ENCODE data around the gene SARDH.
"Not testable (repeated sequence)": the region's sequence is repeated elsewhere in the genome, so short reads cannot be mapped to it uniquely, and the experiment has no call there.

Gene SARDH

DNA sequence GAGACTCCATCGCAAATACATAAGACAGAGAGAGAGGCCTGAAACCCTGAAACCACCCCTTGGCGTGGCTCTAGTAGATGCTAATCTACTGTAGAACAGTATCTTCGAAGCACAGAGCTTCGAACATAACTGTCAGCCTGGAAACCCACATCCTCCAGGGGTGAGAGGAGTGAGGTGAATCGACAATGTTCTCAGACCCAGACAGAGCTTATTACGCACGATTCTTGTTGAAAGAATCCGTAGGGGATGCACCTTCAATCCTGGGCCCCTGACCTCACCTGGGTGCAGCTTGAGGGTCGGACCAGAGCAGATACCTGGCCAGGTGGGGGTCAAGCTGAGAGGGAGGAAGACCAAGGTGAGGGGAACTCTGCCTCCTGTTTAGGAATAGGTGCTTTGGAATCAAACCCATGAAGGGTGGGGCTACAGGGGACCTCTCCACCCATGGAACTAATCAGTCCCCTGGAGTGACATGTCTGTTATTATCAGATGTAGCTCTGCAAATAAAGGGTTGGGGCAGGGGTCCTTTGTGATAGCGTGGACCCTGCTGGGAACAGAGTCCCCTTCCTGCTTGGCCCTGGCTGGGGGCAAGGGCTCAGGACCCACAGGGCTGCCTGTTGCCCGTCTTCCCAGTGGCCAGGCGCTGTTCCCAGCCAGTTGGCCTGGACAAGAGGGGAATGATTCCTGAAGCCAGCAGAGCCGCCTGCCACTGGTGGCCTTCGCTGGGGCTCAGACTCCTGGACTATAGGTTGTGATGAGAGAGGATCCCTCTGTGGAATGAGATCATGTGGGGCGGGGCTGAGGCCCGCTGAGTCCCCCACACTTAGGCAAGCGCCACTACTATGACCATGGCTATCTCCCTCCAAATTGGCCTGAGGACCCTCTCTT is 60.8 kb downstream of the SARDH start:
- DNase-seq (ENCODE audit: low read depth) = no peak
- no peak for TF ChIP-seq MYC (IDR thresholded peaks at IDR 0.05; ENCODE audit: low read depth, low read length)
- no peak for TF ChIP-seq POLR2A (IDR thresholded peaks at IDR 0.05; ENCODE audit: extremely low read depth, insufficient read length)
- TF ChIP-seq, protein P1, sequence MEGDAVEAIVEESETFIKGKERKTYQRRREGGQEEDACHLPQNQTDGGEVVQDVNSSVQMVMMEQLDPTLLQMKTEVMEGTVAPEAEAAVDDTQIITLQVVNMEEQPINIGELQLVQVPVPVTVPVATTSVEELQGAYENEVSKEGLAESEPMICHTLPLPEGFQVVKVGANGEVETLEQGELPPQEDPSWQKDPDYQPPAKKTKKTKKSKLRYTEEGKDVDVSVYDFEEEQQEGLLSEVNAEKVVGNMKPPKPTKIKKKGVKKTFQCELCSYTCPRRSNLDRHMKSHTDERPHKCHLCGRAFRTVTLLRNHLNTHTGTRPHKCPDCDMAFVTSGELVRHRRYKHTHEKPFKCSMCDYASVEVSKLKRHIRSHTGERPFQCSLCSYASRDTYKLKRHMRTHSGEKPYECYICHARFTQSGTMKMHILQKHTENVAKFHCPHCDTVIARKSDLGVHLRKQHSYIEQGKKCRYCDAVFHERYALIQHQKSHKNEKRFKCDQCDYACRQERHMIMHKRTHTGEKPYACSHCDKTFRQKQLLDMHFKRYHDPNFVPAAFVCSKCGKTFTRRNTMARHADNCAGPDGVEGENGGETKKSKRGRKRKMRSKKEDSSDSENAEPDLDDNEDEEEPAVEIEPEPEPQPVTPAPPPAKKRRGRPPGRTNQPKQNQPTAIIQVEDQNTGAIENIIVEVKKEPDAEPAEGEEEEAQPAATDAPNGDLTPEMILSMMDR (IDR thresholded peaks at IDR 0.05; ENCODE audit: low read depth, low read length) = no peak
- TF ChIP-seq, protein P2, sequence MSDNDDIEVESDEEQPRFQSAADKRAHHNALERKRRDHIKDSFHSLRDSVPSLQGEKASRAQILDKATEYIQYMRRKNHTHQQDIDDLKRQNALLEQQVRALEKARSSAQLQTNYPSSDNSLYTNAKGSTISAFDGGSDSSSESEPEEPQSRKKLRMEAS (IDR thresholded peaks at IDR 0.05; ENCODE audit: low read depth, low read length) = no peak
- no peak overlapping the region for H3K4me3 ChIP-seq (ENCODE audit: low read depth, low read length)

DNA sequence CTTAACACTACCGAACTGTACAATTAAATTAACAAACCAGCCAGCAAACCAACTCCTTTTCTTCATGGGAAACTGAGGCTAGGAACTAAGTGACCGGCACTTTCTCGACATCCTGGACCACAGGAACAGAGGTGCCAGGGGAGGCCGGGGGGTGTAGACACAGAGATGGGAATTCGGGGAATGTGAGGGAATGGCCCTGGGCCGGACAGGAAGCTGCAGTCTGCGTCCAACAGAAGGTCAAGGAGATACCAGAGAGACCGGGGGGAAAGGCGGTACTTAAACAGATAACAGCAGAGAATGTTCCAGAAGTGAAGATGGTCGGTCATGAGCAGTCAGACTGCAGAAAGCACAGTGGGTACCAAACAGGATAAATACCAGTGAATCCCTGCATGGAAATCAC is 61.7 kb downstream of the SARDH start:
- H3K4me3 ChIP-seq (ENCODE audit: low read depth, low read length) = no peak overlapping the region
- TF ChIP-seq MYC (IDR thresholded peaks at IDR 0.05; ENCODE audit: low read depth, low read length) (no peak), POLR2A (IDR thresholded peaks at IDR 0.05; ENCODE audit: extremely low read depth, insufficient read length) (no peak)
- TF ChIP-seq, protein P1 (IDR thresholded peaks at IDR 0.05; ENCODE audit: low read depth, low read length) = no peak
- TF ChIP-seq, protein P2 (IDR thresholded peaks at IDR 0.05; ENCODE audit: low read depth, low read length) = no peak
- no peak for DNase-seq (ENCODE audit: low read depth)

DNA sequence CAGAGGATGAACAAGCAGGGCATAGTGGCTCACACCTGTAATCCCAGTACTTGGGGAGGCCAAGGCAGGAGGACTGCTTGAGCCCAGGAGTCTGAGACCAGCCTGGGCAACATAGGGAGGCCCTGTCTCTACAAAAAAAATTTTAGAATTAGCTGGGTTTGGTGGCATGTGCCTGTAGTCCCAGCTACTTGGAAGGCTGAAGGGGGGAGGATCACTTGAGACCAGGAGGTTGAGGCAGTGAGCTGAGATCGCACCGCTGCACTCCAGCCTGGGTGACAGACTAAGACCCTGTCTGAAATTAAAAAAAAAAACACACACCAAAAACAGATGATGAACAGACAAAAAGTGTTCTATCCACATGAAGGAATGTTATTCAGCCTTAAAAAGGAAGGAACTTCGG is 62.4 kb downstream of the SARDH start:
- DNase-seq (ENCODE audit: low read depth); H3K4me3 ChIP-seq (ENCODE audit: low read depth, low read length): not testable (repeated sequence)

DNA sequence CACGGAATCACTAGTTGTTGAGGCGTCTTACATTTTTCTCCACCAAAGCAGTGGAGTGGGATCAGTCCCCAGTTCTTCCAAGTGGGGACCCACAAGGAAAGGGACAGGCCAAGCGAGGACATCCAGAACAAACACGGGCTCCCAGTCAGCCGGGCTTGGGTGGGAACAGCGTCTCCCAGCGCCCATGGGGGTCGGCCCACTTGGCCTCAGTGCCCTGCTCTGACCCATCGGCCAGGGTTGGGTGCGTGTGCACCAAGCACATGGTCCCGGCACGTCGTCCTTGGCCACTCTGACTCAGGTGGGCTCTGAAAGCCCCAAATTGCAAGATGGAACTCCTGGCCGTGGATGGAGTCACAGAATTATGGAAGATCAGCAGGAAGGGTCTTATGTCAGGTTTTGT is 64.1 kb downstream of the SARDH start:
- no peak overlapping the region for H3K4me3 ChIP-seq (ENCODE audit: low read depth, low read length)
- no peak for DNase-seq (ENCODE audit: low read depth)
- TF ChIP-seq, protein P1 (IDR thresholded peaks at IDR 0.05; ENCODE audit: low read depth, low read length) = no peak
- TF ChIP-seq, protein P2 (IDR thresholded peaks at IDR 0.05; ENCODE audit: low read depth, low read length) = no peak
- TF ChIP-seq POLR2A (IDR thresholded peaks at IDR 0.05; ENCODE audit: extremely low read depth, insufficient read length) = no peak
- no peak for TF ChIP-seq MYC (IDR thresholded peaks at IDR 0.05; ENCODE audit: low read depth, low read length)

DNA sequence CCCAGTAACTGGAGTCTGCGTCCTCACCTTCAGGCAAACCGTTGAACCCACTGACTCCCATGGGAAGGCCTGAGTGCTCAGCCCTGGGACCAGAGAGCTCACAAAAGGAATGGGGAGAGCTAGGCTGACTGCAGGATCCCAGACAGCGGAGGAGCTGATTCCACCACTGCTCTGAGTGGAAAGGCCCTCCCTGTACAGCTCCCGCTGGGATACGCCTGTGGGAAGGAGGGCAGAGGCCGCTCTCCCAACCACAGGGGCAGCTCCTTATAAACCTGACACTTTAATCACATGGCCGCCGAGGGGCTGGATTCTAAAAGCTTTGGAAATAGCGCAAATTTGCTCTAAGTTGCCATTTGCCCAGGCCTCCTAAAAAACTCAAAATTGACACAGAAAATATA is 64.9 kb downstream of the SARDH start:
- TF ChIP-seq MYC (IDR thresholded peaks at IDR 0.05; ENCODE audit: low read depth, low read length) (no peak), POLR2A (IDR thresholded peaks at IDR 0.05; ENCODE audit: extremely low read depth, insufficient read length) (no peak)
- TF ChIP-seq, protein P2 (IDR thresholded peaks at IDR 0.05; ENCODE audit: low read depth, low read length) = no peak
- TF ChIP-seq, protein P1 (IDR thresholded peaks at IDR 0.05; ENCODE audit: low read depth, low read length) = no peak
- H3K4me3 ChIP-seq (ENCODE audit: low read depth, low read length) = no peak overlapping the region
- DNase-seq (ENCODE audit: low read depth) = no peak

DNA sequence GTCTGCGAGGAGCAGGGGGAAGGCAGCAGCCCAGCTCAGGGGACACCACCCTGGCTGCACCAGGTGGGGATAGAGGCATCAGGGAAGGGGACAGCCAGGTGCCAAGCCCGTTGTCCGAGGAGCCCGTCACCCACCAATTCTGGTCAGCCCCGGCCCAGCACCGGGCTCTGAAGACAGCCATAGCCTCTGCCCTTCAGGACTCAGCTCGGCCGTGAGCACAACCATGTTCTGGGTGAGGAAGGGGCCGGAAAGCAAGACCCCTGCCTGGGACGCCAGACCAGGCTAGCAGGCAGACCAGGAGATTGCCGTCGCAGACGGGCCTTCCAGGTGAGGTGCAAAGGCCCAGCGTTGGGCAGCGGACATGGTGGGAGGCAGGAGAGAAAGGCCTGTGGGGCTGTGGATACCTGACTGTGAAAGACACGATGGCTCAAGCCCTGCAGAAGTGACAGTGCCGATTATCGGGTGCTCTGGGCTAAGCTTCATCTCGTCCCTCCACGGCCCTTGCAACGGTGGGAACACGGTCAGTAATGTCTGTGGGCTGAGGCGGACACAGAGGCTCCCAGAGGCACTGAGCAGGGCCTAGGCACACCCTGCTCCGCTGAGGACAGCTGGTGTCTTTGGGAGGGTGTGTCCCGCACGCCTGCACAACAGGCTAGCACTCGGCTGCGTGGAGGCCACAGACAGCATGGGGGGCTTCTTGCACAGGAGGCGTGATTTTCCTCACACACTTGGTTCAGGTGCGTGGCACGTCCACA is 65.5 kb downstream of the SARDH start:
- TF ChIP-seq, protein P1 (IDR thresholded peaks at IDR 0.05; ENCODE audit: low read depth, low read length) = no peak
- TF ChIP-seq MYC (IDR thresholded peaks at IDR 0.05; ENCODE audit: low read depth, low read length) (no peak), POLR2A (IDR thresholded peaks at IDR 0.05; ENCODE audit: extremely low read depth, insufficient read length) (no peak)
- TF ChIP-seq, protein P2 (IDR thresholded peaks at IDR 0.05; ENCODE audit: low read depth, low read length) = no peak
- DNase-seq (ENCODE audit: low read depth) = no peak
- H3K4me3 ChIP-seq (ENCODE audit: low read depth, low read length) = no peak overlapping the region

Measured in NB4 (cell line).